Uterus (tissue), 2 donors: ENCODE measurements around the gene FBLN1.

ENCODE experiments used
- POLR2A ChIP-seq, 2 donors: fragments of 450-650 bp; IDR thresholded peaks; one replicate each; pipeline ENCODE4 v1.6.1; 2016; ENCODE audit warnings: antibody characterized with exemption in 2 of 2, mild to moderate bottlenecking in 1 of 2, moderate library complexity in 1 of 2
- TF ChIP-seq, protein P1 (sequence below), 4 experiments: fragments of 200-600 bp in 2 of 4; fragments of 450-650 bp in 2 of 4; sonication (generic) in 2 of 4; IDR thresholded peaks; one replicate each; pipeline ENCODE4 v1.5.1; 2016 to 2019; ENCODE audit warnings: antibody characterized with exemption in 4 of 4, mild to moderate bottlenecking in 2 of 4, moderate library complexity in 1 of 4

DNA sequence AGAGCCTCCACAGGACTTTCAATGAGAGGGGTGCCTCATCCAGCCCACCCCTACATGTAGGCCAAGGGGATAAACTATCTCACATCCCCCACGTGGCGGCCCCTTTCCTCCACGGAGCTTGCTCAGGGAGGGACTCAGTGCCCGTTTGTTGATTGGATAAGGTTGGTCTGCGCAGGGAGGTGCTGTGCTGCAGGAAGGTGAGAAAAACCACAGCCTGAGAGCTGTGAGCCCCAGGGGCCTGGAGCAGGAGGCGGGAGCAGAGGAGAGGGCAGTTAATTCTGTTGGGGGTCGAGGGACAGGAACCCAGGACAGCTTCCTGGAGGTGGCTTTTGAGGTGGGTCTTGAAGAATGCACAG, 137.0 kb downstream of the FBLN1 start:
- no peak for TF ChIP-seq POLR2A (IDR thresholded peaks at IDR 0.05)
- TF ChIP-seq, protein P1, sequence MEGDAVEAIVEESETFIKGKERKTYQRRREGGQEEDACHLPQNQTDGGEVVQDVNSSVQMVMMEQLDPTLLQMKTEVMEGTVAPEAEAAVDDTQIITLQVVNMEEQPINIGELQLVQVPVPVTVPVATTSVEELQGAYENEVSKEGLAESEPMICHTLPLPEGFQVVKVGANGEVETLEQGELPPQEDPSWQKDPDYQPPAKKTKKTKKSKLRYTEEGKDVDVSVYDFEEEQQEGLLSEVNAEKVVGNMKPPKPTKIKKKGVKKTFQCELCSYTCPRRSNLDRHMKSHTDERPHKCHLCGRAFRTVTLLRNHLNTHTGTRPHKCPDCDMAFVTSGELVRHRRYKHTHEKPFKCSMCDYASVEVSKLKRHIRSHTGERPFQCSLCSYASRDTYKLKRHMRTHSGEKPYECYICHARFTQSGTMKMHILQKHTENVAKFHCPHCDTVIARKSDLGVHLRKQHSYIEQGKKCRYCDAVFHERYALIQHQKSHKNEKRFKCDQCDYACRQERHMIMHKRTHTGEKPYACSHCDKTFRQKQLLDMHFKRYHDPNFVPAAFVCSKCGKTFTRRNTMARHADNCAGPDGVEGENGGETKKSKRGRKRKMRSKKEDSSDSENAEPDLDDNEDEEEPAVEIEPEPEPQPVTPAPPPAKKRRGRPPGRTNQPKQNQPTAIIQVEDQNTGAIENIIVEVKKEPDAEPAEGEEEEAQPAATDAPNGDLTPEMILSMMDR (IDR thresholded peaks at IDR 0.05) = no peak
